GM21528 (cell line): Measurements from ENCODE around the gene TMEM204.

Experiments used
- ATAC-seq: cut with Tn5 transposase; IDR thresholded peaks from one replicate; pipeline ENCODE4 v1.9.1; 2021; ENCODE audit warnings: mild to moderate bottlenecking, moderate library complexity; ENCODE audit not compliant: unreplicated experiment, low FRiP score

The TMEM204 gene

GRCh38 chr16:1498899-1499676 lies 34.4 kb upstream of the TMEM204 start:
- ATAC-seq = no peak

- no peak for ATAC-seq
These were observed 33.6 kb upstream of the TMEM204 start for GRCh38 chr16:1499756-1500464.

DNA sequence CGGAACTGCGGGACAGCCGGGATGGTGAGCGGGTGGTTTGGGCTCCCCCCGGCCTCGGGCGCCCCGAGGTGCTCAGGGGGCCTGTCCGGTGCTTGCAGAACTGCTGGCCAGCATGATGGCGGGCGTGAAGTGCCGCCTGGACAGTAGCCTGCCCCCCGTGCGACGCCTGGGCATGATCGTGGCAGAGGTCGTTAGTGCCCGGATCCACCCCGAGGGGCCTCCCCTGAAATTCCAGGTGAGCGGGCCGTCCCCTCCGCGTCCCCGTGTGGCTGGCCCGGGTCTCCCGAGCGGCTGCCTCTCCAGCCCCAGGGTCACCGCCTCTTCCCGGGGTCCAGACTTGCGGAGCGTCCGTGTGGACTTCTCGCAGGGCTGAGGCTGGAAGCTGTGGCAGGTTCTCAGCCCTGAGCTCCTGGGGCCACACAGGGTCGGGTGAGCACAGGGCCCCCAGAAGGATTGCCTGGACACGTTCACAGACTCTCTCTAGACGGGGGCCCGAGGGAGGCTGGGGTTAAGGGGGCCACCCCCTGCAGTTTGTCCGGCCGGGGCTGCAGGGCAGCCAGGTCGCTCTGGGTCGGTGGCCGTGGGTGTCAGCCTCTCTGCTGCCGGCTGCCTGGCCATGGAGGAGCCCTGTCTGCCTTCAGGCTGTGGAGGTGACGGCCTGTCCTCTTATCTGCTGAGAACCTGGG lies 32.9 kb upstream of the TMEM204 start:
- ATAC-seq = no peak

DNA sequence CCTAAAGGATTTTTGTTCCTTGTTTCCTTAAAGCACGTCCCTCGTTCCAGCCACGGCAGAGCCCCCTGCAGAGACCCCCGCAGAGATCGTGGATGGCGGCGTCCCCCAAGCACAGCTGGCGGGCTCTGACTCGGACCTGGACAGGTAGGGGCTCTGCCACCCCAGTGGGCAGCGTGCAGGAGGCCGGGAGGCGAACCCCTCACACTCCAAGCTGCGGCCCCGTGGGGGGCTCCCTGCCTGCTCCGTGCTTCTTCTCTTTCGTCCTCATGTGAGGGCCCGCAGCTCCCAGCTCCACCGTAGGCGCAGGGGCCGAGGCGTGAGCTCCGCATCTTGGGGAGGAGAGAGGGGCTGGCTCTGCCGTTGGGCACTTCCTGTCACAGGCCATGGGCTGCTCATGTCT lies 31.8 kb upstream of the TMEM204 start:
- ATAC-seq = no peak

- ATAC-seq = no peak
These were observed 31.1 kb upstream of the TMEM204 start for GRCh38 chr16:1502092-1503004.

GRCh38 chr16:1503110-1503955 lies 30.1 kb upstream of the TMEM204 start:
- ATAC-seq = no peak

DNA sequence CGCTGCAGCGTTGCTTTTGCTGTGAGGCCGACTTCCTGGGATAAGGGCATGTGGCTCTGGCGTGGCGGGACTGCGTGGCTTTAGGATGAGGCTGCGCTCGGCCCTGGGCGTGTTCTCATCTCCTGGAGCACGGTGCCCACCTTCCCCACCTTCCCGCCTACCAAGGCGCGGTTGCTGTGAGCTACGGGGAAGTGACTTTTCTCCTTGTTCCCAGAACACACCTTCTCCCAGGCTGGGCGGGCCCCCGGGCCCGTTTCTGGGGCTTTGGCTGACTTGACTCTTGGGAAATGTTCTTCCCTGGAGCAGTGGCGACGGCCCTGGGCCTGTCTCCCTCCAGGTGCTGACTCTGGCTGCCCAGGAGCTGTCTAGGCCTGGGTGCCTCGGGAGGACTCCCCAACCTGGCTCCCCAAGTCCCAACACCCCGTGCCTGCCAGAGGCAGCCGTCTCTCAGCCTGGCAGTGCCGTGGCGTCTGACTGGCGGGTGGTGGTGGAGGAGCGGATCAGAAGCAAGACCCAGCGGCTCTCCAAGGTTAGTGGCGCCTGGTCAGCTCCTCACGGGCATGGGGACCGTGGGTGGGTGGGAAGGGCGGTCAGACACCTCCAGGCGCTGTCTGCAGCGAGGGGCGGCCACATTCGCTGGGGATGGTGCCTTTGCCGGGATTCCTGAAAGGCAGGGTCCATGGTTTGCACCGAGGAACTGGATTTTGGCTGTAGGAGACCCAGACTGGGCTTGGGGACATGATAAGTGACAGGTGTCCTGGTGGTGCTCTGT lies 28.2 kb upstream of the TMEM204 start:
- no peak for ATAC-seq

GRCh38 chr16:1505912-1506311 lies 27.6 kb upstream of the TMEM204 start:
- no peak for ATAC-seq

GRCh38 chr16:1506494-1507213 lies 26.8 kb upstream of the TMEM204 start:
- no peak for ATAC-seq

GRCh38 chr16:1508494-1509187 lies 24.8 kb upstream of the TMEM204 start:
- no peak for ATAC-seq

- no peak for ATAC-seq
These were observed 23.9 kb upstream of the TMEM204 start for GRCh38 chr16:1509307-1510221.

- ATAC-seq = no peak
These were observed 23.2 kb upstream of the TMEM204 start for GRCh38 chr16:1510272-1510671.

GRCh38 chr16:1510941-1511351 lies 22.5 kb upstream of the TMEM204 start:
- ATAC-seq = no peak

- ATAC-seq = no peak
These were observed 21.6 kb upstream of the TMEM204 start for GRCh38 chr16:1511662-1512569.

- no peak for ATAC-seq
These were observed 20.7 kb upstream of the TMEM204 start for GRCh38 chr16:1512774-1513173.

DNA sequence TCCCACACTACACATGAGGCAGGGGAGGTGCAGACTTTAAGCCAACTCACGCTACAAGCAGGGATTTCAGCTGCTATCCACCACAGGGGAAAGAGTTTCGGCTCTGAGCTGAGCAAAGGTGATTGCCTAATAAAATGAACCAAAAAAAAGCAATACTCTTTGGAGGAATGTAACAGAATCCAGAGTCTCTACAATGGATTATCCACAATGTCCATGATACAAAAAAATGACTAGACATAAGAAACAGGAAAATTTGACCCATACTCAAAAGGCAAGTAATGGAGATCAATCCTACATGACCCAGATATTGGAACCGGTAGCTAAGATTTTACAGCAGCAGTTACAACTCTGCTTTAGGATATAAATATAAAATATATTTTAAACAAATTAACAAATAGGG lies 19.0 kb upstream of the TMEM204 start:
- no peak for ATAC-seq
